ENCODE data around the gene TANC2. TPM values are rescaled to one million over a fixed set of nuclear protein-coding genes. Genes with fewer than 3 reads are reported as not detected.

Gene TANC2
- total and polyA plus RNA-seq, 2 donors (not counting 1 experiment from before 2014, with no cell fraction given) = 7.2 to 41.9 TPM

DNA sequence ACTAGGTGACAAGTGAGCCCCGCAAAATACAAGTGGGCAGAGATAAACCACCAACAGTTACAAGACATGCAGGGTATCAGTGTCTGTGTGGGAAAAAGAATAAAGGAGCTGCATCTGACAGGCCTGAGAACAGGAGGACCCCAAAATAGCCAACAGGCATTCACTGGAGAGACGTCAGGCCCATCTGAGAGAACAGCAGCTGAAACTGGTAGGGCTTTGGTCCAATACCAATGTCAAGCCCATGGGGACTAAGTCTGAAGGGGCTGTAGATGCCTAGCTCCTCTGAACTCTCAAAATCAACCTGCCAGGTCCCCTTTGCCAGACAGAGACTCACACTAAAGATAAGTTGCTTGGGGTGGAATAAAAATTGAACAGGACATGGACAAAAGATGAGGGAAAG is 30.5 kb upstream of the TANC2 start:
- TF ChIP-seq, protein P1, sequence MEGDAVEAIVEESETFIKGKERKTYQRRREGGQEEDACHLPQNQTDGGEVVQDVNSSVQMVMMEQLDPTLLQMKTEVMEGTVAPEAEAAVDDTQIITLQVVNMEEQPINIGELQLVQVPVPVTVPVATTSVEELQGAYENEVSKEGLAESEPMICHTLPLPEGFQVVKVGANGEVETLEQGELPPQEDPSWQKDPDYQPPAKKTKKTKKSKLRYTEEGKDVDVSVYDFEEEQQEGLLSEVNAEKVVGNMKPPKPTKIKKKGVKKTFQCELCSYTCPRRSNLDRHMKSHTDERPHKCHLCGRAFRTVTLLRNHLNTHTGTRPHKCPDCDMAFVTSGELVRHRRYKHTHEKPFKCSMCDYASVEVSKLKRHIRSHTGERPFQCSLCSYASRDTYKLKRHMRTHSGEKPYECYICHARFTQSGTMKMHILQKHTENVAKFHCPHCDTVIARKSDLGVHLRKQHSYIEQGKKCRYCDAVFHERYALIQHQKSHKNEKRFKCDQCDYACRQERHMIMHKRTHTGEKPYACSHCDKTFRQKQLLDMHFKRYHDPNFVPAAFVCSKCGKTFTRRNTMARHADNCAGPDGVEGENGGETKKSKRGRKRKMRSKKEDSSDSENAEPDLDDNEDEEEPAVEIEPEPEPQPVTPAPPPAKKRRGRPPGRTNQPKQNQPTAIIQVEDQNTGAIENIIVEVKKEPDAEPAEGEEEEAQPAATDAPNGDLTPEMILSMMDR (conservative IDR thresholded peaks at IDR 0.05 in 1 of 2, IDR thresholded peaks at IDR 0.05 in 1 of 2; ENCODE audit: low read depth in 1 of 2, low read length in 2 of 2) = no peak
- no peak for TF ChIP-seq EZH2 (IDR thresholded peaks at IDR 0.05; ENCODE audit: low read length, missing control alignments)
- no peak for DNase-seq (ENCODE audit: low read depth in 2 of 2)
- Histone ChIP-seq H4K20me1 (ENCODE audit: control insufficient read depth, extremely low read depth, insufficient read depth, low read length) (no peaks in the 10 kb centered on the region), H3K4me1 (ENCODE audit: control insufficient read depth, extremely low read depth, insufficient read depth, low read length) (no peaks in the 10 kb centered on the region), H3K9me3 (ENCODE audit: control insufficient read depth, insufficient read depth, low read depth, low read length) (no peaks in the 10 kb centered on the region), H3K27me3 (ENCODE audit: control insufficient read depth, insufficient read depth, low read length) (peaks cover 5% of the 10 kb centered on the region), H3K27ac (ENCODE audit: insufficient read depth, low read length) (no peak overlapping the region), H3K4me2 (ENCODE audit: extremely low read depth, insufficient read depth, low read length) (no peak overlapping the region), H3K36me3 (ENCODE audit: control insufficient read depth, insufficient read depth, low read length) (no peaks in the 10 kb centered on the region), H2AFZ (ENCODE audit: low read length) (no peak overlapping the region), H3K4me3 (replicated peaks in 1 of 4; ENCODE audit: control extremely low read depth in 1 of 4, insufficient read depth in 1 of 4, low read depth in 3 of 4, low read length in 4 of 4) (no peak overlapping the region), H3K9ac (ENCODE audit: insufficient read depth, low read length) (no peak overlapping the region), H3K79me2 (ENCODE audit: control insufficient read depth, insufficient read depth, low read length) (no peaks in the 10 kb centered on the region)

DNA sequence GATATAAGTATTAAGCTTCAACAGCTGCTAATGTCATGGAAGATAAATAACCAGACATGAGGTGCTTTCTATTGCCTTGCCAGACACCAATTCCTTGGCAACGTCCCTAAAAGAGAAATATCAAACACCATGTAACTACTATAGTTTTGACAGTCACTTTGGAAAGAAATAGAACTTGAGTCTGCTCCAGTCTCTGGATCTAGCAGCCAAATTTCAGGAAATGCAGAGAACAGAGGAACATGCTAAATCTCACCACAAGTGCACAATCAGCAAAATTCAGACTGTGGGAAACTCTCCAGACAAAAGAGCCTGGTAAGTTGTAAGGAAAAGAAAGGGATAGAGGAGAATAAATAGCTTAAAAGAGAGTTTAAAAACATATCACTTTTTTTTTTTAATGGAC is 28.4 kb upstream of the TANC2 start:
- no peak for DNase-seq (ENCODE audit: low read depth in 2 of 2)
- Histone ChIP-seq H3K4me3 (replicated peaks in 1 of 4; ENCODE audit: control extremely low read depth in 1 of 4, insufficient read depth in 1 of 4, low read depth in 3 of 4, low read length in 4 of 4) (no peak overlapping the region), H3K27ac (ENCODE audit: insufficient read depth, low read length) (no peak overlapping the region), H3K79me2 (ENCODE audit: control insufficient read depth, insufficient read depth, low read length) (no peaks in the 10 kb centered on the region), H3K4me2 (ENCODE audit: extremely low read depth, insufficient read depth, low read length) (no peak overlapping the region), H3K27me3 (ENCODE audit: control insufficient read depth, insufficient read depth, low read length) (peaks cover 5% of the 10 kb centered on the region), H3K9me3 (ENCODE audit: control insufficient read depth, insufficient read depth, low read depth, low read length) (no peaks in the 10 kb centered on the region), H2AFZ (ENCODE audit: low read length) (no peak overlapping the region), H3K36me3 (ENCODE audit: control insufficient read depth, insufficient read depth, low read length) (no peaks in the 10 kb centered on the region), H4K20me1 (ENCODE audit: control insufficient read depth, extremely low read depth, insufficient read depth, low read length) (no peaks in the 10 kb centered on the region), H3K4me1 (ENCODE audit: control insufficient read depth, extremely low read depth, insufficient read depth, low read length) (no peaks in the 10 kb centered on the region), H3K9ac (ENCODE audit: insufficient read depth, low read length) (no peak overlapping the region)
- no peak for TF ChIP-seq EZH2 (IDR thresholded peaks at IDR 0.05; ENCODE audit: low read length, missing control alignments)
- TF ChIP-seq, protein P1 (conservative IDR thresholded peaks at IDR 0.05 in 1 of 2, IDR thresholded peaks at IDR 0.05 in 1 of 2; ENCODE audit: low read depth in 1 of 2, low read length in 2 of 2) = no peak

DNA sequence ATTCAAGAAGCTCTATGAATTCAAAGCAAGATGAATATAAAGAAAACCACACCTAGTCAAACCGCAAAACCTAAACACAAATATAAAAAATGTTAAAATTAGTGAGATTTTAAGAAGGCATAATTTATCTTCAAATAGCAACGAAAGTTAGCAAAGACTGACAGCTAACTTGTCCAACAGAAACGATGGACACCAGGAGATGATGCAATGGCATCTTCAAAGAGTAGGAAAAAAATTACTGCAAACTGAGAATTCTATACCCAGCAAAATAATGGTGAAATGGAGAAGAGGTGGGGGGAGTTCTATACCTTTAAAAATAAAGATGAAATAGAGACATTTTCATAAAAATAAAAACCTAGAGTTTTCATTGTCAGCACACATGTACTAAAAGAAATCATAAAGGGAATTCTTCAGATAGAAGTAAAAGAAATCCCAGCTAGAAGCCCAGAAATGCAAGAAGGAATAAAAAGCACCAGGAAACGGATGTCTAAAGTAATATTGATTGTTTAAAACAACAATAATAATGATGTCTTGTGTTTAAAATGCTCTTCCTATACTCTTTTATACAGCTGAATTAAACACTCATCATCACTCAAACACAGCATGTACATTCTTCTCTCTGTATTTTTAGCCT is 24.6 kb upstream of the TANC2 start:
- H2AFZ ChIP-seq (ENCODE audit: low read length) = no peak overlapping the region

More for the DNA sequence above, 24.6 kb upstream of the TANC2 start:
- Histone ChIP-seq H3K4me2 (ENCODE audit: extremely low read depth, insufficient read depth, low read length) (no peak overlapping the region), H3K4me1 (ENCODE audit: control insufficient read depth, extremely low read depth, insufficient read depth, low read length) (no peaks in the 10 kb centered on the region), H3K27me3 (ENCODE audit: control insufficient read depth, insufficient read depth, low read length) (peaks cover 4% of the 10 kb centered on the region), H3K27ac (ENCODE audit: insufficient read depth, low read length) (no peak overlapping the region), H4K20me1 (ENCODE audit: control insufficient read depth, extremely low read depth, insufficient read depth, low read length) (no peaks in the 10 kb centered on the region), H3K4me3 (replicated peaks in 1 of 4; ENCODE audit: control extremely low read depth in 1 of 4, insufficient read depth in 1 of 4, low read depth in 3 of 4, low read length in 4 of 4) (no peak overlapping the region), H3K79me2 (ENCODE audit: control insufficient read depth, insufficient read depth, low read length) (no peaks in the 10 kb centered on the region), H3K9ac (ENCODE audit: insufficient read depth, low read length) (no peak overlapping the region), H3K36me3 (ENCODE audit: control insufficient read depth, insufficient read depth, low read length) (no peaks in the 10 kb centered on the region), H3K9me3 (ENCODE audit: control insufficient read depth, insufficient read depth, low read depth, low read length) (no peaks in the 10 kb centered on the region)
- TF ChIP-seq EZH2 (IDR thresholded peaks at IDR 0.05; ENCODE audit: low read length, missing control alignments) = no peak
- TF ChIP-seq, protein P1 (conservative IDR thresholded peaks at IDR 0.05 in 1 of 2, IDR thresholded peaks at IDR 0.05 in 1 of 2; ENCODE audit: low read depth in 1 of 2, low read length in 2 of 2) = no peak
- no peak for DNase-seq (ENCODE audit: low read depth in 2 of 2)
